ENCODE results near the gene SEC14L3.

Gene SEC14L3

DNA sequence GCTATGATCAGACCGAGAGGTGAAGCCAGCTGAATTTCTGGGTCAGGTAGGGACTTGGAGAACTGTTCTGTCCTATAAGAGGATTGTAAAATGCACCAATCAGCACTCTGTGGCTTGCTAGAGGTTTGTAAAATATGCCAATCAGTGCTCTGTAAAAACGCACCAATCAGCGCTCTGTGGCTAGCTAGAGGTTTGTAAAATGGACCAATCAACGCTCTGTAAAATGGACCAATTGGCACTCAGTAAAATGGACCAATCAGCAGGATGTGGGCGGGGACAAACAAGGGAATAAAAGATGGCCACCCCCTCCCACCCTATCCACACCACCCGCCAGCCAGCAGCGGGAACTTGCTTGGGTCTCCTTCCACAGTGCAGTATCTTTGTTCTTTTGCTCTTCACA lies 40.1 kb upstream of the SEC14L3 start:
- peaks cover 27% of the 10 kb centered on the region for H3K27me3 ChIP-seq (replicated peaks; ENCODE audit: insufficient read depth, low read length)
- no peaks in the 10 kb centered on the region for H3K4me1 ChIP-seq (ENCODE audit: low read length)
- TF ChIP-seq, protein P1, sequence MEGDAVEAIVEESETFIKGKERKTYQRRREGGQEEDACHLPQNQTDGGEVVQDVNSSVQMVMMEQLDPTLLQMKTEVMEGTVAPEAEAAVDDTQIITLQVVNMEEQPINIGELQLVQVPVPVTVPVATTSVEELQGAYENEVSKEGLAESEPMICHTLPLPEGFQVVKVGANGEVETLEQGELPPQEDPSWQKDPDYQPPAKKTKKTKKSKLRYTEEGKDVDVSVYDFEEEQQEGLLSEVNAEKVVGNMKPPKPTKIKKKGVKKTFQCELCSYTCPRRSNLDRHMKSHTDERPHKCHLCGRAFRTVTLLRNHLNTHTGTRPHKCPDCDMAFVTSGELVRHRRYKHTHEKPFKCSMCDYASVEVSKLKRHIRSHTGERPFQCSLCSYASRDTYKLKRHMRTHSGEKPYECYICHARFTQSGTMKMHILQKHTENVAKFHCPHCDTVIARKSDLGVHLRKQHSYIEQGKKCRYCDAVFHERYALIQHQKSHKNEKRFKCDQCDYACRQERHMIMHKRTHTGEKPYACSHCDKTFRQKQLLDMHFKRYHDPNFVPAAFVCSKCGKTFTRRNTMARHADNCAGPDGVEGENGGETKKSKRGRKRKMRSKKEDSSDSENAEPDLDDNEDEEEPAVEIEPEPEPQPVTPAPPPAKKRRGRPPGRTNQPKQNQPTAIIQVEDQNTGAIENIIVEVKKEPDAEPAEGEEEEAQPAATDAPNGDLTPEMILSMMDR (IDR thresholded peaks at IDR 0.05; ENCODE audit: low read length), result no peak
- TF ChIP-seq EZH2phosphoT487 (IDR thresholded peaks at IDR 0.05; ENCODE audit: low read length) (no peak), EZH2 (optimal IDR thresholded peaks at IDR 0.05; ENCODE audit: low read depth, low read length) (no peak)
- DNase-seq, result no peak
- H3K9me3 ChIP-seq (replicated peaks; ENCODE audit: insufficient read depth, low read length), result no peaks in the 10 kb centered on the region
- no peak overlapping the region for H3K4me3 ChIP-seq (ENCODE audit: low read length)
- no peaks in the 10 kb centered on the region for H3K79me2 ChIP-seq (ENCODE audit: low read length)
- no peak overlapping the region for H3K4me2 ChIP-seq (ENCODE audit: low read depth, low read length)
- no peaks in the 10 kb centered on the region for H3K36me3 ChIP-seq (replicated peaks; ENCODE audit: insufficient read depth, low read length)
- H3K27ac ChIP-seq (ENCODE audit: low read length), result no peak overlapping the region
- no peaks in the 10 kb centered on the region for H3F3A ChIP-seq (ENCODE audit: insufficient read depth, low read length)
- no peaks in the 10 kb centered on the region for H4K20me1 ChIP-seq (ENCODE audit: insufficient read depth, low read length)
- H3K9ac ChIP-seq (ENCODE audit: low read length), result no peak overlapping the region
- no peak overlapping the region for H2AFZ ChIP-seq (ENCODE audit: low read length)
- H3K9me2 ChIP-seq (replicated peaks; ENCODE audit: insufficient read depth, low read length), result no peaks in the 10 kb centered on the region

DNA sequence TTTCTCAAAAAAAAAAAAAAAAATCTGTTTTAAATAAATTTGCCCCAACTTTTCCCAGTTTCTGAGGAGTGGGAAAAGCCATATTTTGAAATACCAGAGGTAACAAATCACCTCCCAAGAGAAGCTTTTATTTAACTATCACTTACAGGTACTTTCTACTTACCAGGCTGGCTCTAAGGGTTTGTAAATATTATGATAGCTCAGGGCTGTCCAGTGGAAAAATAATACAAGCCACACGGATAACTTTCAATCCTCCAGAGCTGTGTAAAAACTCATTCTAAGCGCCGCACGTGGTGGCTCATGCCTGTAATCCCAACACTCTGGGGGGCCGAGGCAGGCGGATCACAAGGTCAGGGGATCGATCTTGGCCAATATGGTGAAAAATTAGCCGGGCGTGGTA lies 39.3 kb upstream of the SEC14L3 start:
- H3K4me2 ChIP-seq (ENCODE audit: low read depth, low read length), result no peak overlapping the region
- no peaks in the 10 kb centered on the region for H3F3A ChIP-seq (ENCODE audit: insufficient read depth, low read length)
- no peaks in the 10 kb centered on the region for H3K4me1 ChIP-seq (ENCODE audit: low read length)
- no peak overlapping the region for H3K9ac ChIP-seq (ENCODE audit: low read length)
- H3K9me2 ChIP-seq (replicated peaks; ENCODE audit: insufficient read depth, low read length), result no peaks in the 10 kb centered on the region
- no peaks in the 10 kb centered on the region for H4K20me1 ChIP-seq (ENCODE audit: insufficient read depth, low read length)
- H3K9me3 ChIP-seq (replicated peaks; ENCODE audit: insufficient read depth, low read length), result no peaks in the 10 kb centered on the region
- no peak overlapping the region for H2AFZ ChIP-seq (ENCODE audit: low read length)
- TF ChIP-seq, protein P1 (IDR thresholded peaks at IDR 0.05; ENCODE audit: low read length), result no peak
- TF ChIP-seq EZH2phosphoT487 (IDR thresholded peaks at IDR 0.05; ENCODE audit: low read length) (no peak), EZH2 (optimal IDR thresholded peaks at IDR 0.05; ENCODE audit: low read depth, low read length) (no peak)
- H3K27me3 ChIP-seq (replicated peaks; ENCODE audit: insufficient read depth, low read length), result peaks cover 33% of the 10 kb centered on the region
- DNase-seq, result no peak
- H3K4me3 ChIP-seq (ENCODE audit: low read length), result no peak overlapping the region
- no peaks in the 10 kb centered on the region for H3K79me2 ChIP-seq (ENCODE audit: low read length)
- H3K27ac ChIP-seq (ENCODE audit: low read length), result no peak overlapping the region
- H3K36me3 ChIP-seq (replicated peaks; ENCODE audit: insufficient read depth, low read length), result no peaks in the 10 kb centered on the region

GRCh38 chr22:30508216-30508615 lies 36.4 kb upstream of the SEC14L3 start:
- Histone ChIP-seq H3K27me3 (replicated peaks; ENCODE audit: insufficient read depth, low read length) (peaks cover 36% of the 10 kb centered on the region), H3K4me2 (ENCODE audit: low read depth, low read length) (no peak overlapping the region), H2AFZ (ENCODE audit: low read length) (no peak overlapping the region), H4K20me1 (ENCODE audit: insufficient read depth, low read length) (no peaks in the 10 kb centered on the region), H3K4me3 (ENCODE audit: low read length) (no peak overlapping the region), H3K9me3 (replicated peaks; ENCODE audit: insufficient read depth, low read length) (no peaks in the 10 kb centered on the region), H3K27ac (ENCODE audit: low read length) (no peak overlapping the region), H3K9ac (ENCODE audit: low read length) (no peak overlapping the region), H3K4me1 (ENCODE audit: low read length) (no peaks in the 10 kb centered on the region), H3K79me2 (ENCODE audit: low read length) (no peaks in the 10 kb centered on the region), H3K36me3 (replicated peaks; ENCODE audit: insufficient read depth, low read length) (no peaks in the 10 kb centered on the region), H3F3A (ENCODE audit: insufficient read depth, low read length) (no peaks in the 10 kb centered on the region), H3K9me2 (replicated peaks; ENCODE audit: insufficient read depth, low read length) (no peaks in the 10 kb centered on the region)
- no peak for DNase-seq
- TF ChIP-seq EZH2 (optimal IDR thresholded peaks at IDR 0.05; ENCODE audit: low read depth, low read length) (no peak), EZH2phosphoT487 (IDR thresholded peaks at IDR 0.05; ENCODE audit: low read length) (no peak)

DNA sequence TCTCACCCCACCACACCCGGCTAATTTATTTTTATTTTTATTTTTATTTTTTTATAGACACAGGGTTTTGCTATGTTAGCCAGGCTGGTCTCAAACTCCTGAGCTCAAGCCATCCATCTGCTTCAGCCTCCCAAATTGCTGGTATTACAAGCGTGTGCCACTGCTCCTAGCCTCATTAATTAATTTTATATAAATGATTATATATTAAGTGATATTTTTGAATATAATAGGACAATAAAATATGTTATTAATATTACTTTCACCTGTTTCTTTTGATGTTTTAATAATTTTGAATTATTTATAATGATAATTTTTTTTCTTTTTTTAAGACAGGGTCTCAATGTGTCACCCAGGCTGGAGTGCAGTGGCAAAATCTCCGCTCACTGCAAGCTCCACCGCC lies 35.9 kb upstream of the SEC14L3 start:
- H2AFZ ChIP-seq (ENCODE audit: low read length), result no peak overlapping the region
- TF ChIP-seq EZH2phosphoT487 (IDR thresholded peaks at IDR 0.05; ENCODE audit: low read length) (no peak), EZH2 (optimal IDR thresholded peaks at IDR 0.05; ENCODE audit: low read depth, low read length) (no peak)
- TF ChIP-seq, protein P1 (IDR thresholded peaks at IDR 0.05; ENCODE audit: low read length), result no peak
- H4K20me1 ChIP-seq (ENCODE audit: insufficient read depth, low read length), result no peaks in the 10 kb centered on the region
- H3K9ac ChIP-seq (ENCODE audit: low read length), result no peak overlapping the region
- H3K9me2 ChIP-seq (replicated peaks; ENCODE audit: insufficient read depth, low read length), result no peaks in the 10 kb centered on the region
- H3K9me3 ChIP-seq (replicated peaks; ENCODE audit: insufficient read depth, low read length), result no peaks in the 10 kb centered on the region
- H3K27ac ChIP-seq (ENCODE audit: low read length), result no peak overlapping the region
- no peak overlapping the region for H3K4me2 ChIP-seq (ENCODE audit: low read depth, low read length)
- H3K4me1 ChIP-seq (ENCODE audit: low read length), result no peaks in the 10 kb centered on the region
- H3K79me2 ChIP-seq (ENCODE audit: low read length), result no peaks in the 10 kb centered on the region
- H3K27me3 ChIP-seq (replicated peaks; ENCODE audit: insufficient read depth, low read length), result peaks cover 38% of the 10 kb centered on the region
- H3F3A ChIP-seq (ENCODE audit: insufficient read depth, low read length), result no peaks in the 10 kb centered on the region
- H3K4me3 ChIP-seq (ENCODE audit: low read length), result no peak overlapping the region
- no peaks in the 10 kb centered on the region for H3K36me3 ChIP-seq (replicated peaks; ENCODE audit: insufficient read depth, low read length)
- DNase-seq, result no peak

All from MM.1S (cell line).